ENCODE data around the gene VPS37B.
"Not testable (repeated sequence)": the region's sequence is repeated elsewhere in the genome, so short reads cannot be mapped to it uniquely, and the experiment has no call there.

Gene VPS37B

GRCh38 chr12:122876731-122877130, 19.2 kb downstream of the VPS37B start:
- Histone ChIP-seq H3K36me3 (ENCODE audit: insufficient read depth, low read depth, low read length) (no peaks in the 10 kb centered on the region), H3K27me3 (ENCODE audit: insufficient read depth, low read length) (peaks cover 99% of the 10 kb centered on the region), H3K4me1 (ENCODE audit: insufficient read depth, low read length) (peaks cover 23% of the 10 kb centered on the region; the same call in 1 of the 2 replicates), H3K9me3 (ENCODE audit: insufficient read depth, low read depth, low read length) (no peaks in the 10 kb centered on the region), H3K9ac (ENCODE audit: low read depth, low read length) (no peak overlapping the region), H3K27ac (ENCODE audit: low read length) (no peak overlapping the region), H3K4me3 (ENCODE audit: low read length) (no peak overlapping the region)

- peaks cover 27% of the 10 kb centered on the region for H3K4me1 ChIP-seq (ENCODE audit: insufficient read depth, low read length)
- not testable (repeated sequence) for H3K9ac ChIP-seq (ENCODE audit: low read depth, low read length); H3K27ac ChIP-seq (ENCODE audit: low read length); H3K9me3 ChIP-seq (ENCODE audit: insufficient read depth, low read depth, low read length); H3K4me3 ChIP-seq (ENCODE audit: low read length); H3K36me3 ChIP-seq (ENCODE audit: insufficient read depth, low read depth, low read length)
- H3K27me3 ChIP-seq (ENCODE audit: insufficient read depth, low read length): peaks cover 100% of the 10 kb centered on the region
Observed at GRCh38 chr12:122876281-122876680, 19.6 kb downstream of the VPS37B start.

- Histone ChIP-seq H3K36me3 (ENCODE audit: insufficient read depth, low read depth, low read length) (peaks cover 3% of the 10 kb centered on the region; the same call in 1 of the 2 replicates), H3K4me3 (ENCODE audit: low read length) (no peak overlapping the region), H3K9me3 (ENCODE audit: insufficient read depth, low read depth, low read length) (no peaks in the 10 kb centered on the region), H3K27me3 (ENCODE audit: insufficient read depth, low read length) (peaks cover 100% of the 10 kb centered on the region), H3K4me1 (ENCODE audit: insufficient read depth, low read length) (peaks cover 29% of the 10 kb centered on the region), H3K27ac (ENCODE audit: low read length) (no peak overlapping the region), H3K9ac (ENCODE audit: low read depth, low read length) (no peak overlapping the region)
Observed at GRCh38 chr12:122875590-122876220, 20.2 kb downstream of the VPS37B start.

GRCh38 chr12:122874081-122874480, 21.8 kb downstream of the VPS37B start:
- Histone ChIP-seq H3K9me3 (ENCODE audit: insufficient read depth, low read depth, low read length) (no peaks in the 10 kb centered on the region), H3K4me1 (ENCODE audit: insufficient read depth, low read length) (peaks cover 29% of the 10 kb centered on the region), H3K27me3 (ENCODE audit: insufficient read depth, low read length) (peaks cover 100% of the 10 kb centered on the region), H3K9ac (ENCODE audit: low read depth, low read length) (no peak overlapping the region), H3K27ac (ENCODE audit: low read length) (no peak overlapping the region), H3K36me3 (ENCODE audit: insufficient read depth, low read depth, low read length) (peaks cover 18% of the 10 kb centered on the region), H3K4me3 (ENCODE audit: low read length) (no peak overlapping the region)

DNA sequence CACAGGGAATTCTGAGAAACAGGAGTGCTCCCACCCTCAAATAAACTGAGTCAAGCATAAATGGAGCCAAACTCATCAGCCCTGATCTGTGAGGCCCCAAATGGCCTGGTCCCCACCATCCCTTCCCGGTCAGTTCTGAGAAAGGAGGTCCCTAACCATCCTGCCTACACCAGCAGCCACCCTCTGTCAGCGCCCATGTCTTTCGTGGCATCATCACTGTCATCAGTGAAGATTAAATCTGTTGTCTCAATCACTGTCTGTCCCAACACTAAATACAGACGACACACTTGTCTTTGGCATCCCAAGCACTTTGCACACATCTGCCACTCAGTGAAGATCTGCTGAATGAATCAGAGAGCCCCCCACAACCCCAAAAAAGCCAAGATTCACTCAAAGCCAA, 22.4 kb downstream of the VPS37B start:
- peaks cover 100% of the 10 kb centered on the region for H3K27me3 ChIP-seq (ENCODE audit: insufficient read depth, low read length)
- peaks cover 29% of the 10 kb centered on the region for H3K4me1 ChIP-seq (ENCODE audit: insufficient read depth, low read length)
- H3K27ac ChIP-seq (ENCODE audit: low read length): no peak overlapping the region
- peaks cover 24% of the 10 kb centered on the region for H3K36me3 ChIP-seq (ENCODE audit: insufficient read depth, low read depth, low read length)
- no peaks in the 10 kb centered on the region for H3K9me3 ChIP-seq (ENCODE audit: insufficient read depth, low read depth, low read length)
- H3K9ac ChIP-seq (ENCODE audit: low read depth, low read length): no peak overlapping the region
- H3K4me3 ChIP-seq (ENCODE audit: low read length): no peak overlapping the region

- H3K4me3 ChIP-seq (ENCODE audit: low read length): no peak overlapping the region
- H3K27me3 ChIP-seq (ENCODE audit: insufficient read depth, low read length): peaks cover 100% of the 10 kb centered on the region
- H3K4me1 ChIP-seq (ENCODE audit: insufficient read depth, low read length): peaks cover 29% of the 10 kb centered on the region
- H3K9ac ChIP-seq (ENCODE audit: low read depth, low read length): no peak overlapping the region
- H3K36me3 ChIP-seq (ENCODE audit: insufficient read depth, low read depth, low read length): peaks cover 30% of the 10 kb centered on the region
- no peaks in the 10 kb centered on the region for H3K9me3 ChIP-seq (ENCODE audit: insufficient read depth, low read depth, low read length)
- no peak overlapping the region for H3K27ac ChIP-seq (ENCODE audit: low read length)
Observed at GRCh38 chr12:122872815-122873361, 23.0 kb downstream of the VPS37B start.

DNA sequence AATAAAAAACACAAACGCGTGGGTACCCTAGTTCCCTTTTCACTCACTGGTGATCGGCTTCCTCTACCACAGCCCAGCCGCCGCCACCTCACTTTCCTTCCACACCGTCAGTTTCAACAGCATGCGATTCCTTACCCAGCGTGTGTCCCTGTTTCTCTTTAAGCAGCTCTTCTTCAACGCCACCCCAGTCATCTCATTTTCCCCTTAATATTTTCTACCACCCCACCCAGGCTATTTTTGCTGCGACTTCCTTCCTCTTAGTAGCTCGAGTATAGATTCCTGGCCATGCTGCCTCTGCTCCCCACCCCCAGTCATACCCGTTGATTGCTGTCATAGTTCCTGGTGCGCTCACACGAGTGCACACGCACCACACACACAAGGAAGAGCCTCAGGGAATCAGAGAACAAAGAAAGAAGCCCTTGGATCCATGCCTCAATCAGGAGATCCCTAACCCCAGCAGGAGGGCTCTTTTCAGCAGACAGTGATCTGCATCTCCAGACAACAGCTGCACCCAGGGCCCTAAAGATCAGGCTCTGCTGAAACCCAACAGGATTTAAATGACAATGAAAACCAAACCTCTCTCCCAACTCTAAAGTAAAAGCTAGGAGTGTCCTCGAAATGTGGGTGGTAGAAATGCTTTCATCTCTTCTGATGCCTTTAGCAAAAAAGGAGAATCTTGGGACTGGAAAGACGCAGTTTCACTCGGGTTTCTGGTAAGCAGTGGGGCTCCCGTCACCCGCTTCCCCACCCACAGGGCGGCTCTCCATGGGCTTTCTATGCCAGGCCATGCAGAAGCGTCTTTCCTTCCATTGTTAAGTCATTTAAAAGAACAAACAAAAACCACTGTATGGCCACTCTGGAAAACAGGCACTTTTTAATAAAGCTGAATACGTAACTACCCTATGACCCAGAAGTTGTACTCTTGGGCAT, 23.8 kb downstream of the VPS37B start:
- no peaks in the 10 kb centered on the region for H3K9me3 ChIP-seq (ENCODE audit: insufficient read depth, low read depth, low read length)
- no peak overlapping the region for H3K9ac ChIP-seq (ENCODE audit: low read depth, low read length)
- H3K36me3 ChIP-seq (ENCODE audit: insufficient read depth, low read depth, low read length): peaks cover 30% of the 10 kb centered on the region
- peaks cover 29% of the 10 kb centered on the region for H3K4me1 ChIP-seq (ENCODE audit: insufficient read depth, low read length)
- H3K4me3 ChIP-seq (ENCODE audit: low read length): peak overlapping the region; percentile 36
- H3K27ac ChIP-seq (ENCODE audit: low read length): no peak overlapping the region
- H3K27me3 ChIP-seq (ENCODE audit: insufficient read depth, low read length): peaks cover 96% of the 10 kb centered on the region

DNA sequence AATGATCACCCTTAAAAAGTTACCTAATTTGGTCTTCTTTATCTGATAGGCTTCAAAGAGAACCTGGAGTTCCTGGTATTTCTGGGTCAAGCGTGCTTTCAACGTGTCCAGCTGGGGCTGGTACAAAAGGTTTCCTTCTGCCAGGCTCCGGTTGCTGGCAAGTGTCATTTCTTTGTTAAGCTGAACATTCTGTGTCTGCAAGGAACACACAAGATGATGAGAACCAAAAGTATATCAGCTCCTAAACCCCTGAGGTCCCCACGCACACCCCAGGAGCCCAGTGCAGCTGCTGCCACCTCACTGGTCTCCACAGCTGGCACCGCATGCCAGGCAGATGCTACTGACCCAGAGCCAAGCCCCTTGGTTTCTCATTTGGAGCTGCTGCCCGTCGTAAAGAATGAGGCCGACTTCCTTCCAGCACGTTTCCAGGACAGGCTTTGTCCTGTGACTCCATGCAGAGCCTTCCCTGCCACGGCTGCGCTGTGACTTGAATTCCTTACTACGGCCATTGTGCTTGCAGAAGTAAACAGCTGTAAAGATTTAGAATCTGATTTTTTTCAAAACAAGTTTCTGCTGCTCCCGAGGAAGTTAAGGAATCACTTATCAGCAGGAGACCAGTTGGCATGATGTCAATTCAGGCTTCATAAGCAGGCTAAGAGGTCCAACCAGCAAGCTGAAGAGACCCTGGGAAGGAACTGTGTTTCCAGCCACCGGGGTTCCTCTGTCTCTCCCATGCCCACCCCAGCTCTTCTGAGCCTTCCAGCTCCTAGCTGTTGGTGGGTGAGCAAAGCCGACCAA, 24.9 kb downstream of the VPS37B start:
- H3K27ac ChIP-seq (ENCODE audit: low read length): no peak overlapping the region
- 0 out of 2 replicates have a peak overlapping the region, but pooled peaks have one; percentile 36 for H3K4me3 ChIP-seq (ENCODE audit: low read length)
- H3K9ac ChIP-seq (ENCODE audit: low read depth, low read length): no peak overlapping the region
- peaks cover 29% of the 10 kb centered on the region for H3K4me1 ChIP-seq (ENCODE audit: insufficient read depth, low read length)
- no peaks in the 10 kb centered on the region for H3K9me3 ChIP-seq (ENCODE audit: insufficient read depth, low read depth, low read length)
- peaks cover 30% of the 10 kb centered on the region for H3K36me3 ChIP-seq (ENCODE audit: insufficient read depth, low read depth, low read length)
- peaks cover 85% of the 10 kb centered on the region for H3K27me3 ChIP-seq (ENCODE audit: insufficient read depth, low read length)

DNA sequence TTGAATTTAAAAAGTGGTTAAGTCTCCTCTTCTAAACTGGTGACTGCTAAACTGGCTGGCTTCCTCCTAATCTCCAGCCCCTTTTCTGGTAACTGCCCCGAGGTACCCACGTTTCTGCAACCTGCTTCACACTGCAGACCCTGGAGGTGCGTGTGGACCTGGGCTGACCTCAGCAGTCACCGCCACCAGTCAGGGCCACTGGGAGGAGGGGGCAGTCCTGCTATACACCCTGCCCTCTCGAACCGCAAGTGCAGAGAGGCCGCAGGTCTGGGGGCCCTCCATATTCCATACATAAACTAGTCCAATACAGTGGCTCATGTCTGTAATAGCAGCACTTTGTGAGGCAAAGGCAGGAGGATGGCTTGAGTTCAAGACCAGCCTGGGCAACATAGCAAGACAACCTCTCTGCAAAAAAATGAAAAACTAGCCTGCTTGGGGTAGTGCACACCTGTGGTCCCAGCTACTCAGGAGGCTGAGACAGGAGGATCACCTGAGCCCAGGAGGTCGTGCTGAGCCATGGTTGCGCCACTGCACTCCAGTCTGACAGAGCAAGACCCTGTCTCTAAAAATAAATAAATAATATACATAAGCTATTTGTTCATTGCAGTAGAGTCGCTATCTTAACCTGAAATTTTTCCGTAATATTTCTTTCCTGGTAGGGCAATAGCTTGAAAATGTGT, 25.6 kb downstream of the VPS37B start:
- Histone ChIP-seq H3K27ac (ENCODE audit: low read length) (no peak overlapping the region), H3K4me3 (ENCODE audit: low read length) (no peak overlapping the region), H3K36me3 (ENCODE audit: insufficient read depth, low read depth, low read length) (peaks cover 30% of the 10 kb centered on the region), H3K4me1 (ENCODE audit: insufficient read depth, low read length) (peaks cover 22% of the 10 kb centered on the region), H3K27me3 (ENCODE audit: insufficient read depth, low read length) (peaks cover 77% of the 10 kb centered on the region), H3K9me3 (ENCODE audit: insufficient read depth, low read depth, low read length) (no peaks in the 10 kb centered on the region), H3K9ac (ENCODE audit: low read depth, low read length) (no peak overlapping the region)

DNA sequence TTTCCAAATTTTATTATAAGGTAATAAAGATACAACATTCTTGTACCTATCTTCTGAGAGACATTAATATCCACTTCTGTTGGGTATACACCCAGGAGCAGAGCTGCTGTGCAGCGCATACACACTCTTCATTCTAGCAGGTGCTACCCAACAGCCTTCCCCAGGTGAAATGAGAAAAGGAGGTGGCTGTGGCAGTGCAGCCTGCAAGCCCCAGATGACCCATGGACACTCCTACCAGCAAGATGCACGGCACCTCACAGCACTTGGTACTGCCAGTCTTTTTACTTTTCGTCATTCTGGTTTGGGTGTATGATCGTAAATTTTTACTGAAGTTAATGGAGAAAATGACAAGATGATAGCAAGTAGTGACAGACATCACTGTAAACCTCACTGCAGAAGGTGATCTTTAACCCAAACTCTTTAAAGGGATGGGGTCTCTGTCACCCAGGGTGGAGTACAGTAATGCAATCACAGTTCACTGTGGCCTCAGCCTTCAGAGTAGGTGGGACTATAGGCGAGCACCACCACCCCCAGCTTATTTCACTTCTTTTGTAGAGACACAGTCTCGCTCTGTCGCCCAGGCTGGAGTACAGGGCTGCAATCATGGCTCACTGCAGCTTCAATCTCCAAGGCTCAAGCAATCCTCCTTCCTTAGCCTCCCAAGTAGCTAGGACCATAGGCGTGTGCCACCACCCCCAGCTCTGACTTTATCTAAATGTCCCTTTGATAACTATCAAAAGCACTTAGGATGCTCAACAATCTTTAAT, 26.5 kb downstream of the VPS37B start:
- H3K27ac ChIP-seq (ENCODE audit: low read length): no peak overlapping the region
- peaks cover 30% of the 10 kb centered on the region for H3K36me3 ChIP-seq (ENCODE audit: insufficient read depth, low read depth, low read length)
- H3K4me1 ChIP-seq (ENCODE audit: insufficient read depth, low read length): peaks cover 20% of the 10 kb centered on the region
- peaks cover 68% of the 10 kb centered on the region for H3K27me3 ChIP-seq (ENCODE audit: insufficient read depth, low read length)
- H3K9me3 ChIP-seq (ENCODE audit: insufficient read depth, low read depth, low read length): no peaks in the 10 kb centered on the region
- no peak overlapping the region for H3K9ac ChIP-seq (ENCODE audit: low read depth, low read length)
- no peak overlapping the region for H3K4me3 ChIP-seq (ENCODE audit: low read length)

All from iPS-20b (cell line).